K562 (cell line): ENCODE measurements around the gene ASB2. TPM values are rescaled to one million over a fixed set of nuclear protein-coding genes. Genes with fewer than 3 reads are reported as not detected.

ENCODE experiments used
- ATAC-seq: fragments of 200-7000 bp; cut with Tn5 transposase; 3 replicates; pipeline ENCODE4 v1.9.1; 2020; ENCODE audit warnings: moderate library complexity
- BruUV-seq: library from RNA; stranded (reverse); fragments of 400-500 nt; replicated peaks from 2 replicates; lab custom pipeline; 2021; lab: Mats Ljungman, UMichigan
- CTCF ChIA-PET: fragments of 300-600 bp; formaldehyde crosslinking; extraction: SDS; loops from one replicate; lab custom pipeline; 2021; ENCODE audit warnings: low intra/inter-chr PET ratio; lab: Yijun Ruan, JAX
- POLR2A ChIA-PET: fragments of 300-600, 350-650 bp; sonication (Branson Sonifier 250); formaldehyde crosslinking; extraction: SDS; loops from one replicate; lab custom pipeline; 2021; ENCODE audit warnings: antibody characterized with exemption, inconsistent platforms; lab: Yijun Ruan, JAX
- DNase-seq, 4 experiments: peaks; one replicate each; pipeline versions ENCODE4 v3.0.0 to v3.0.0-alpha.2; 2011 to 2018; ENCODE audit warnings: low spot score in 3 of 4, mixed read lengths in 3 of 4; ENCODE audit errors: extremely low read depth in 1 of 4
- FAIRE-seq: peaks from 2 replicates; lab custom pipeline; 2011; peaks lifted over from hg19 to GRCh38; lab: Jason Lieb, UNC
- H2AFZ ChIP-seq: 2 replicates; pipeline ENCODE4 v1.6.0; 2011; ENCODE audit warnings: low read depth, low read length, control low read depth, inconsistent platforms
- H3K27ac ChIP-seq: fragments of 200-600 bp; 3 replicates; pipeline ENCODE4 v1.8.0; 2011; ENCODE audit warnings: low read depth, mild to moderate bottlenecking, control low read depth, inconsistent platforms, low read length, moderate library complexity, mixed read lengths; ENCODE audit errors: extremely low read depth
- H3K27me3 ChIP-seq, 2 experiments: fragments of 300-600 bp in 1 of 2; 2 replicates in 1 of 2; 3 replicates in 1 of 2; pipeline versions ENCODE4 v1.6.0 to v1.8.0; 2011; ENCODE audit warnings: inconsistent platforms in 2 of 2, low read length in 2 of 2, mild to moderate bottlenecking in 1 of 2, mixed read lengths in 1 of 2, moderate library complexity in 1 of 2; ENCODE audit not compliant: control insufficient read depth in 2 of 2, insufficient read depth in 2 of 2
- H3K36me3 ChIP-seq: fragments of 300-600 bp; 3 replicates; pipeline ENCODE4 v1.8.0; 2011; ENCODE audit warnings: mild to moderate bottlenecking, low read length, inconsistent platforms; ENCODE audit not compliant: control insufficient read depth, insufficient read depth
- H3K4me1 ChIP-seq, 2 experiments: fragments of 200-600 bp in 1 of 2; replicated peaks in 1 of 2; 2 replicates in 1 of 2; 3 replicates in 1 of 2; pipeline versions ENCODE4 v1.5.1 to v1.8.0; 2011; ENCODE audit warnings: inconsistent platforms in 2 of 2, low read length in 2 of 2, mild to moderate bottlenecking in 1 of 2, mixed read lengths in 1 of 2, moderate library complexity in 1 of 2; ENCODE audit not compliant: control insufficient read depth in 2 of 2, insufficient read depth in 2 of 2
- H3K4me2 ChIP-seq: 2 replicates; pipeline ENCODE4 v1.6.1; 2011; ENCODE audit warnings: low read length, control low read depth, inconsistent platforms, mixed read lengths; ENCODE audit not compliant: insufficient read depth
- H3K4me3 ChIP-seq: fragments of 200-600 bp; sonication (generic), shearing (Covaris generic); 2 replicates; pipeline ENCODE4 v1.5.1; 2016; ENCODE audit warnings: control low read depth, inconsistent platforms
- H3K79me2 ChIP-seq: fragments of 200-600 bp; 3 replicates; pipeline ENCODE4 v1.8.0; 2011; ENCODE audit warnings: low read length, inconsistent platforms; ENCODE audit not compliant: control insufficient read depth, insufficient read depth
- H3K9ac ChIP-seq, 2 experiments: 2 replicates each; pipeline versions ENCODE4 v1.6.0 to v1.6.1; 2011; ENCODE audit warnings: low read depth in 2 of 2, low read length in 2 of 2, control low read depth in 1 of 2, inconsistent platforms in 1 of 2, mild to moderate bottlenecking in 1 of 2, mixed read lengths in 1 of 2; ENCODE audit not compliant: insufficient read depth in 1 of 2
- H3K9me1 ChIP-seq: one replicate; pipeline ENCODE4 v1.6.0; 2011; ENCODE audit warnings: inconsistent platforms, mild to moderate bottlenecking, low read length, moderate library complexity; ENCODE audit not compliant: control insufficient read depth, insufficient read depth
- H3K9me3 ChIP-seq: replicated peaks from 2 replicates; pipeline ENCODE4 v1.5.1; 2011; ENCODE audit warnings: low read depth, low read length, inconsistent platforms; ENCODE audit not compliant: control insufficient read depth, insufficient read depth
- H4K20me1 ChIP-seq: replicated peaks from 2 replicates; pipeline ENCODE4 v1.6.1; 2011; ENCODE audit warnings: low read length, inconsistent platforms, mixed read lengths; ENCODE audit not compliant: control insufficient read depth, insufficient read depth
- ELF2 ChIP-seq: fragments of 250-450 bp; sonication (Bioruptor Pico); IDR thresholded peaks from 2 replicates; pipeline ENCODE4 v1.5.0; 2021; ENCODE audit warnings: mild to moderate bottlenecking
- NFRKB ChIP-seq: fragments of 450-650 bp; IDR thresholded peaks from 2 replicates; pipeline ENCODE4 v1.6.1; 2016; ENCODE audit warnings: low read depth
- SREBF2 ChIP-seq: sonication (generic); formaldehyde crosslinking; IDR thresholded peaks from 2 replicates; pipeline ENCODE4 v1.4.0; 2020; ENCODE audit warnings: mild to moderate bottlenecking, missing genetic modification reagents
- SRSF3 ChIP-seq: fragments of 200-400 bp; formaldehyde crosslinking; IDR thresholded peaks from 2 replicates; pipeline ENCODE4 v1.6.1; 2016; ENCODE audit warnings: mild to moderate bottlenecking, low read length, moderate library complexity; ENCODE audit not compliant: insufficient read depth
- THRAP3 ChIP-seq: fragments of 450-650 bp; IDR thresholded peaks from 2 replicates; pipeline ENCODE4 v1.6.1; 2016; ENCODE audit warnings: mild to moderate bottlenecking, inconsistent platforms, borderline replicate concordance
- VEZF1 ChIP-seq: fragments of 200-800 bp; sonication (Bioruptor generic); IDR thresholded peaks from 2 replicates; pipeline ENCODE4 v1.6.1; 2017; ENCODE audit warnings: missing genetic modification characterization, missing compliant biosample characterization
- WGBS: fragments of 100-300 bp; shearing (Covaris generic); methylation state at CpG from one replicate; pipeline ENCODE4 v1.1.6; 2016; ENCODE audit warnings: low coverage, mixed read lengths; ENCODE audit not compliant: insufficient coverage; ENCODE audit errors: missing lambda C conversion rate; 5-methylcytosine and 5-hydroxymethylcytosine counted together
- in situ Hi-C: fragments of 300-500 bp; cut with MboI; formaldehyde crosslinking; loops from 4 replicates; pipeline ENCODE4 v1.15.0; 2018; ENCODE audit warnings: inconsistent platforms, mixed read lengths
- intact Hi-C: fragments of 100-400 bp; cut with micrococcal nuclease; formaldehyde crosslinking; loops from 2 replicates; pipeline ENCODE4 v1.14.2; 2022
- polyA plus RNA-seq, 8 experiments: library from polyadenylated mRNA; depleted of rRNA in 4 of 8; stranded (reverse) in 5 of 8; unstranded in 3 of 8; fragments of >200 nt; fragmentation: Nextera tagmentation in 2 of 8; fragmentation: Illumina TruSeq in 1 of 8; extraction: Ambion mirVana in 2 of 8; extraction: Trizol in 1 of 8; gene quantifications; 2 replicates each; pipeline versions ENCODE4 v1.2.1 to v1.2.3, GENCODE V29; 2011 to 2014; ENCODE audit warnings: inconsistent platforms in 1 of 8, missing spikeins in 1 of 8
- total RNA-seq, 7 experiments: library from RNA; depleted of rRNA in 6 of 7; stranded (reverse); fragments of >200 nt in 6 of 7; fragmentation: Illumina TruSeq in 2 of 7; extraction: Trizol in 2 of 7; gene quantifications; 2 replicates each; pipeline versions ENCODE4 v1.2.1 to v1.2.3, GENCODE V29; 2011 to 2021; ENCODE audit warnings: low replicate concordance in 1 of 7

Gene ASB2
- total and polyA plus RNA-seq, 9 of the 15 experiments (the other 6 are each of a cell fraction or from before 2014, with no cell fraction given), result not detected

- in situ Hi-C loops, result loop anchor here (5.0 kb wide), 1 partner anchor 62 kb away; no protein-coding TSS in a partner anchor
- Histone ChIP-seq H3K27ac (no peak overlapping the region), H3K4me2 (no peak overlapping the region), H3K79me2 (no peaks in the 10 kb centered on the region), H3K36me3 (no peaks in the 10 kb centered on the region), H3K27me3 (peaks cover 0 to 11% of the 10 kb centered on the region in 2 experiments; a peak in 2 of 5 replicates), H3K9me3 (no peaks in the 10 kb centered on the region), H3K4me1 (peaks cover 0 to 6% of the 10 kb centered on the region in 2 experiments; a peak in 2 of 5 replicates), H4K20me1 (peaks cover 5% of the 10 kb centered on the region; the same call in 1 of the 2 replicates), H3K9me1 (no peaks in the 10 kb centered on the region), H3K9ac (no peak overlapping the region), H3K4me3 (no peak overlapping the region), H2AFZ (no peak overlapping the region)
- DNase-seq (no peak), FAIRE-seq (no peak), ATAC-seq (no peak)
- intact Hi-C loops, result loop anchor here (5.0 kb wide), 2 partner anchors 67 to 347 kb away; no protein-coding TSS in a partner anchor
- 0% methylated on average over 8 of the region's 8 CpGs for WGBS
- TF ChIP-seq NFRKB, result no peak
- TF ChIP-seq VEZF1 (CRISPR knock-in tag), result no peak
- TF ChIP-seq SRSF3, result no peak
- TF ChIP-seq ELF2 (CRISPR knock-in tag), result no peak
- no peak for TF ChIP-seq THRAP3
- no peak for TF ChIP-seq SREBF2 (CRISPR knock-in tag)
- POLR2A ChIA-PET, result interaction anchor here (0.6 kb wide), 1 partner anchor 77 kb away, joined by 3 read pairs; the partner anchor contains the start of genes DDX24 and IFI27L1
- BruUV-seq, result no TSS peak
- CTCF ChIA-PET, result no interaction called here
Observed at GRCh38 chr14:94004015-94004414, 27.6 kb upstream of the ASB2 start.
